ENCODE data around the gene CACNA1C. TPM values are rescaled to one million over a fixed set of nuclear protein-coding genes. Genes with fewer than 3 reads are reported as not detected.

CACNA1C gene
- total and polyA plus RNA-seq, 2 donors (not counting 1 experiment from before 2014, with no cell fraction given) = 0.01 to 0.02 TPM

DNA sequence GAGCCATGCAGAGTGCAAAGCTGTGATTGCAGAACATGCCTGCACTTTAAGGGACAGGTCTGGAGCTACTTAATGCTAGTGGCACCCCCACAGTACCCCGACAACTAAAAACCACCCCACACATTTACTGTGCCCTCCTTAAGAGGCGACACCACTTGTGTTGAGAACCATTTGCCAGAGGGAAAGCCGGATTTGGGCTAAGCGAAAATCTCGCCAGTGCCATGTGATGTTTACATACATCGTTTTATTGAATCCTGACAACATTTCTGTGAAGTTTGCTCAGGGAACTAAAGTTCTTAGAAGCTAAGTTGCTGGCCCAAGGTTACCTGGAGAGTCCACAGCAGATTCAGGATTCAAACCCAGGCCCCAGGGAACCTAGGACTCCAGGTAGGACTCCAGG lies 623.0 kb downstream of the CACNA1C start:
- CTCF ChIA-PET = no interaction called here
- Histone ChIP-seq H3K9ac (ENCODE audit: low read length) (no peak overlapping the region), H3K27ac (ENCODE audit: low read length in 2 of 2) (no peak overlapping the region), H4K20me1 (ENCODE audit: control insufficient read depth, insufficient read depth, low read length, poor library complexity, severe bottlenecking) (no peaks in the 10 kb centered on the region), H2AFZ (ENCODE audit: insufficient read depth, low read depth, low read length, poor library complexity, severe bottlenecking) (no peak overlapping the region), H3K79me2 (ENCODE audit: control insufficient read depth, insufficient read depth, low read length) (no peaks in the 10 kb centered on the region), H3K9me3 (ENCODE audit: control extremely low read depth in 1 of 3, control insufficient read depth in 2 of 3, insufficient read depth in 1 of 3, low read length in 2 of 3) (no peaks in the 10 kb centered on the region), H3K36me3 (replicated peaks in 1 of 2; ENCODE audit: control extremely low read depth in 1 of 2, control insufficient read depth in 1 of 2, extremely low read depth in 1 of 2, insufficient read depth in 2 of 2, low read length in 1 of 2) (no peaks in the 10 kb centered on the region), H3K4me1 (ENCODE audit: control insufficient read depth in 2 of 2, insufficient read depth in 2 of 2, low read length in 2 of 2) (no peaks in the 10 kb centered on the region), H3K27me3 (replicated peaks in 1 of 4; ENCODE audit: control extremely low read depth in 1 of 4, control insufficient read depth in 3 of 4, insufficient read depth in 4 of 4, low read length in 3 of 4) (no peaks in the 10 kb centered on the region), H3K4me2 (replicated peaks; ENCODE audit: low read depth, low read length, poor library complexity, severe bottlenecking) (no peak overlapping the region), H3K4me3 (ENCODE audit: control extremely low read depth in 1 of 5, extremely low read depth in 1 of 5, insufficient read depth in 1 of 5, low read depth in 2 of 5, low read length in 4 of 5) (no peak overlapping the region)
- no peak overlapping the region for H3K27ac Mint-ChIP-seq
- H3K4me1 Mint-ChIP-seq = no peaks in the 10 kb centered on the region
- H3K9me3 Mint-ChIP-seq (ENCODE audit: insufficient read depth) = no peaks in the 10 kb centered on the region
- 82% methylated on average over 6 of the region's 6 CpGs for WGBS (ENCODE audit: insufficient coverage)
- no peak for ATAC-seq (ENCODE audit: low read depth)
- H3K27me3 Mint-ChIP-seq = no peaks in the 10 kb centered on the region
- no peak for DNase-seq
- intact Hi-C loops (cut with micrococcal nuclease) = no loop called here
- POLR2A ChIA-PET = no interaction called here
- H3K4me3 Mint-ChIP-seq = no peak overlapping the region
- TF ChIP-seq EZH2 (IDR thresholded peaks at IDR 0.05; ENCODE audit: borderline replicate concordance, insufficient read depth, low read depth, low read length, poor library complexity, severe bottlenecking) (no peak), CTCF (IDR thresholded peaks at IDR 0.05) (no peak)

DNA sequence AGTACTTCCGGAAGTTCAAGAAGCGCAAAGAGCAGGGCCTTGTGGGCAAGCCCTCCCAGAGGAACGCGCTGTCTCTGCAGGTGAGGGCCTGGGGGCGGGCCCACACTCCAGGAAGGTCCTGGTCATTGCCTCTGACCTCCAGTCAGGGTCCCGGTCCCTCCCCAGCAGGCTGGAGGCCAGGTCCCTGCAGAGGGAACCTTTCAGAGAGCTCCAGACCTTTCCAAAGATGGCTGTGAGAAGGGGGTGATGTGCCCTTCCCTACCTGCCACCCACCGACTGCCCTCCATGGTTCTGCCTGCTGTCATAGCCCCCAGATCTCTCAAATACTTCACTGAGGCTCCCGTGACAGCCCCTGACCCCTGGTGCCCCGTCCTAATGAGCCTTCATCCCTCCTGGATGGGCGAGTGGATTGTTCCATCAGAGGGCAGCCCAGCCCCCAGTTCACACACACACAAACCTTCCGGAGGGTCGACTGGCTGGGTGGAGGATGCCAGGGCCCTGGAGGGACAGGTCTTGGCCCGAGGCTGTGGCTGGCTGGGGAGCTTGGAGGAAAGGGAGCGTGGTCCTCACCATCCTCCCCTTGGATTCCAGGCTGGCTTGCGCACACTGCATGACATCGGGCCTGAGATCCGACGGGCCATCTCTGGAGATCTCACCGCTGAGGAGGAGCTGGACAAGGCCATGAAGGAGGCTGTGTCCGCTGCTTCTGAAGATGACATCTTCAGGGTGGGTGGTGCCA lies 624.5 kb downstream of the CACNA1C start:
- Histone ChIP-seq H3K4me1 (ENCODE audit: control insufficient read depth in 2 of 2, insufficient read depth in 2 of 2, low read length in 2 of 2) (no peaks in the 10 kb centered on the region), H3K36me3 (replicated peaks in 1 of 2; ENCODE audit: control extremely low read depth in 1 of 2, control insufficient read depth in 1 of 2, extremely low read depth in 1 of 2, insufficient read depth in 2 of 2, low read length in 1 of 2) (no peaks in the 10 kb centered on the region), H3K4me3 (ENCODE audit: control extremely low read depth in 1 of 5, extremely low read depth in 1 of 5, insufficient read depth in 1 of 5, low read depth in 2 of 5, low read length in 4 of 5) (no peak overlapping the region), H3K27ac (ENCODE audit: low read length in 2 of 2) (no peak overlapping the region), H4K20me1 (ENCODE audit: control insufficient read depth, insufficient read depth, low read length, poor library complexity, severe bottlenecking) (no peaks in the 10 kb centered on the region), H2AFZ (ENCODE audit: insufficient read depth, low read depth, low read length, poor library complexity, severe bottlenecking) (no peak overlapping the region), H3K79me2 (ENCODE audit: control insufficient read depth, insufficient read depth, low read length) (no peaks in the 10 kb centered on the region), H3K9me3 (ENCODE audit: control extremely low read depth in 1 of 3, control insufficient read depth in 2 of 3, insufficient read depth in 1 of 3, low read length in 2 of 3) (no peaks in the 10 kb centered on the region), H3K27me3 (replicated peaks in 1 of 4; ENCODE audit: control extremely low read depth in 1 of 4, control insufficient read depth in 3 of 4, insufficient read depth in 4 of 4, low read length in 3 of 4) (no peaks in the 10 kb centered on the region), H3K9ac (ENCODE audit: low read length) (no peak overlapping the region), H3K4me2 (replicated peaks; ENCODE audit: low read depth, low read length, poor library complexity, severe bottlenecking) (no peak overlapping the region)
- no peaks in the 10 kb centered on the region for H3K27me3 Mint-ChIP-seq
- H3K4me1 Mint-ChIP-seq = no peaks in the 10 kb centered on the region
- CTCF ChIA-PET = no interaction called here
- 90% methylated on average over 16 of the region's 20 CpGs for WGBS (ENCODE audit: insufficient coverage)
- no peak overlapping the region for H3K4me3 Mint-ChIP-seq
- TF ChIP-seq CTCF (IDR thresholded peaks at IDR 0.05) (no peak), EZH2 (IDR thresholded peaks at IDR 0.05; ENCODE audit: borderline replicate concordance, insufficient read depth, low read depth, low read length, poor library complexity, severe bottlenecking) (no peak)
- intact Hi-C loops (cut with micrococcal nuclease) = no loop called here
- no peaks in the 10 kb centered on the region for H3K9me3 Mint-ChIP-seq (ENCODE audit: insufficient read depth)
- DNase-seq (no peak), ATAC-seq (ENCODE audit: low read depth) (no peak)
- POLR2A ChIA-PET = interaction anchor here (0.6 kb wide), 1 partner anchor 1440 kb away, joined by 3 read pairs; no protein-coding TSS in a partner anchor
- no peak overlapping the region for H3K27ac Mint-ChIP-seq

Measured in B cell (primary cell).